GM23338 (cell line): ENCODE measurements around the gene HACD2. TPM values are rescaled to one million over a fixed set of nuclear protein-coding genes. Genes with fewer than 3 reads are reported as not detected.

Source experiments
- ATAC-seq: fragments of 200-7000 bp; cut with Tn5 transposase; 3 replicates; pipeline ENCODE4 v1.9.1; 2020
- DNase-seq: peaks from one replicate; pipeline ENCODE4 v3.0.0-alpha.2; 2015; ENCODE audit warnings: low spot score
- H2AFZ ChIP-seq: fragments of 200-600 bp; sonication (generic); 2 replicates; pipeline ENCODE4 v1.8.0; 2016; ENCODE audit warnings: antibody characterized with exemption, mild to moderate bottlenecking, moderate library complexity
- H3F3A ChIP-seq: fragments of 200-600 bp; sonication (generic); replicated peaks from 2 replicates; pipeline ENCODE4 v1.8.0; 2017; ENCODE audit warnings: antibody characterized with exemption, mixed run types, low read depth
- H3K27ac ChIP-seq: fragments of 200-600 bp; sonication (generic); 2 replicates; pipeline ENCODE4 v1.6.1; 2016; ENCODE audit warnings: low read depth
- H3K27me3 ChIP-seq: fragments of 200-600 bp; sonication (generic); 2 replicates; pipeline ENCODE4 v1.8.0; 2016; ENCODE audit warnings: mild to moderate bottlenecking, mixed run types, moderate library complexity; ENCODE audit not compliant: insufficient read depth
- H3K36me3 ChIP-seq: fragments of 200-600 bp; sonication (generic); 2 replicates; pipeline ENCODE4 v1.8.0; 2016; ENCODE audit warnings: mild to moderate bottlenecking; ENCODE audit not compliant: insufficient read depth
- H3K4me1 ChIP-seq: fragments of 200-600 bp; sonication (generic); 2 replicates; pipeline ENCODE4 v1.8.0; 2016; ENCODE audit warnings: mild to moderate bottlenecking, moderate library complexity; ENCODE audit not compliant: insufficient read depth
- H3K4me2 ChIP-seq: fragments of 200-600 bp; sonication (generic); 2 replicates; pipeline ENCODE4 v1.7.1; 2017; ENCODE audit warnings: mixed run types
- H3K4me3 ChIP-seq: fragments of 200-600 bp; sonication (generic); 2 replicates; pipeline ENCODE4 v1.6.1; 2016; ENCODE audit warnings: mixed run types
- H3K79me2 ChIP-seq: fragments of 200-600 bp; sonication (generic); replicated peaks from 2 replicates; pipeline ENCODE4 v1.8.0; 2017; ENCODE audit warnings: mild to moderate bottlenecking; ENCODE audit not compliant: insufficient read depth
- H3K9me2 ChIP-seq: fragments of 200-600 bp; sonication (generic); 2 replicates; pipeline ENCODE4 v1.8.0; 2017; ENCODE audit not compliant: insufficient read depth
- H4K20me1 ChIP-seq: fragments of 200-600 bp; sonication (generic); replicated peaks from 2 replicates; pipeline ENCODE4 v1.8.0; 2017; ENCODE audit warnings: mild to moderate bottlenecking; ENCODE audit not compliant: insufficient read depth
- H3K27ac Mint-ChIP-seq: 2 replicates; pipeline ENCODE4 v1.8.0; 2020; ENCODE audit warnings: inconsistent platforms, mild to moderate bottlenecking, moderate library complexity, mixed read lengths
- H3K27me3 Mint-ChIP-seq: 3 replicates; pipeline ENCODE4 v1.8.0; 2022; ENCODE audit warnings: low read depth, mild to moderate bottlenecking, moderate library complexity, mixed read lengths, inconsistent platforms; ENCODE audit not compliant: insufficient read depth, poor library complexity
- H3K36me3 Mint-ChIP-seq: 3 replicates; pipeline ENCODE4 v1.8.0; 2021; ENCODE audit warnings: low read depth, mild to moderate bottlenecking, inconsistent platforms, moderate library complexity, mixed read lengths
- H3K4me1 Mint-ChIP-seq: 3 replicates; pipeline ENCODE4 v1.8.0; 2020; ENCODE audit warnings: mild to moderate bottlenecking, inconsistent platforms, mixed read lengths
- H3K4me3 Mint-ChIP-seq: 3 replicates; pipeline ENCODE4 v1.8.0; 2021; ENCODE audit warnings: moderate library complexity, mild to moderate bottlenecking, inconsistent platforms, mixed read lengths
- H3K9me3 Mint-ChIP-seq: 3 replicates; pipeline ENCODE4 v1.8.0; 2020; ENCODE audit warnings: moderate library complexity, mild to moderate bottlenecking, inconsistent platforms, mixed read lengths
- CREB1 ChIP-seq: fragments of 250-450 bp; sonication (Bioruptor Pico); IDR thresholded peaks from 2 replicates; pipeline ENCODE4 v1.5.0; 2020; ENCODE audit warnings: low read depth, mild to moderate bottlenecking, moderate library complexity
- ETS1 ChIP-seq: IDR thresholded peaks from 2 replicates; pipeline ENCODE4 v1.6.1; 2016; ENCODE audit warnings: antibody characterized with exemption
- EZH2 ChIP-seq: fragments of 200-600 bp; sonication (generic); IDR thresholded peaks from one replicate; pipeline ENCODE4 v1.8.0; 2017; ENCODE audit warnings: antibody characterized with exemption, mild to moderate bottlenecking, low read depth; ENCODE audit not compliant: unreplicated experiment
- EZH2phosphoT487 ChIP-seq: fragments of 200-600 bp; sonication (generic); IDR thresholded peaks from one replicate; pipeline ENCODE4 v1.8.1; 2018; ENCODE audit warnings: antibody characterized with exemption; ENCODE audit not compliant: unreplicated experiment
- JUNB ChIP-seq: IDR thresholded peaks from one replicate; pipeline ENCODE4 v1.6.1; 2016; ENCODE audit warnings: antibody characterized with exemption; ENCODE audit not compliant: unreplicated experiment
- NANOG ChIP-seq: IDR thresholded peaks from 2 replicates; pipeline ENCODE4 v1.6.1; 2016; ENCODE audit warnings: antibody characterized with exemption, borderline replicate concordance
- REST ChIP-seq: IDR thresholded peaks from one replicate; pipeline ENCODE4 v1.6.1; 2018; ENCODE audit warnings: antibody characterized with exemption; ENCODE audit not compliant: unreplicated experiment
- STAT1 ChIP-seq: IDR thresholded peaks from one replicate; pipeline ENCODE4 v1.6.1; 2016; ENCODE audit warnings: antibody characterized with exemption; ENCODE audit not compliant: unreplicated experiment
- ZNF331 ChIP-seq: fragments of 250-450 bp; sonication (Bioruptor Pico); IDR thresholded peaks from 2 replicates; pipeline ENCODE4 v1.5.0; 2020; ENCODE audit warnings: low read depth, mild to moderate bottlenecking, moderate library complexity
- polyA plus RNA-seq: library from polyadenylated mRNA; unstranded; fragments of >200 nt; fragmentation: Nextera tagmentation; extraction: Ambion mirVana; gene quantifications from 2 replicates; pipeline ENCODE4 v1.2.1, GENCODE V29; 2016
- total RNA-seq: library from RNA; depleted of rRNA; stranded (reverse); fragments of >200 nt; shearing (Covaris generic); gene quantifications from 2 replicates; pipeline ENCODE4 v1.2.3, GENCODE V29; 2014

The HACD2 gene
- total and polyA plus RNA-seq, 2 experiments from 2014 or later: 13.4 to 31.5 TPM

GRCh38 chr3:123521179-123521969, 63.5 kb downstream of the HACD2 start:
- Mint-ChIP-seq H3K36me3 (no peaks in the 10 kb centered on the region), H3K9me3 (no peaks in the 10 kb centered on the region), H3K4me1 (no peaks in the 10 kb centered on the region), H3K27me3 (no peaks in the 10 kb centered on the region), H3K4me3 (no peak overlapping the region), H3K27ac (no peak overlapping the region)
- no peak overlapping the region for H3K27ac ChIP-seq
- peaks cover 5% of the 10 kb centered on the region; the same call in 1 of the 2 replicates for H4K20me1 ChIP-seq
- TF ChIP-seq JUNB: no peak
- TF ChIP-seq STAT1: no peak
- no peak for TF ChIP-seq NANOG
- no peak for TF ChIP-seq REST
- no peak for TF ChIP-seq CREB1 (CRISPR knock-in tag)
- no peak for TF ChIP-seq EZH2
- no peak for TF ChIP-seq ZNF331 (CRISPR knock-in tag)
- no peaks in the 10 kb centered on the region for H3K4me1 ChIP-seq
- no peaks in the 10 kb centered on the region for H3K79me2 ChIP-seq
- DNase-seq (no peak), ATAC-seq (no peak)
- no peak overlapping the region for H3K4me3 ChIP-seq
- no peaks in the 10 kb centered on the region for H3F3A ChIP-seq
- H2AFZ ChIP-seq: no peak overlapping the region
- H3K36me3 ChIP-seq: no peaks in the 10 kb centered on the region
- H3K9me2 ChIP-seq: no peaks in the 10 kb centered on the region
- H3K27me3 ChIP-seq: no peaks in the 10 kb centered on the region
- no peak overlapping the region for H3K4me2 ChIP-seq

- Histone ChIP-seq H4K20me1 (peaks cover 5% of the 10 kb centered on the region; the same call in 1 of the 2 replicates), H3K4me3 (no peak overlapping the region), H3F3A (no peaks in the 10 kb centered on the region), H3K36me3 (no peaks in the 10 kb centered on the region), H3K4me2 (no peak overlapping the region), H3K79me2 (no peaks in the 10 kb centered on the region), H2AFZ (no peak overlapping the region), H3K27ac (no peak overlapping the region), H3K4me1 (no peaks in the 10 kb centered on the region), H3K9me2 (no peaks in the 10 kb centered on the region), H3K27me3 (no peaks in the 10 kb centered on the region)
- DNase-seq: no peak
- Mint-ChIP-seq H3K27ac (no peak overlapping the region), H3K27me3 (no peaks in the 10 kb centered on the region), H3K4me3 (no peak overlapping the region), H3K4me1 (no peaks in the 10 kb centered on the region), H3K36me3 (no peaks in the 10 kb centered on the region), H3K9me3 (no peaks in the 10 kb centered on the region)
- ATAC-seq: no peak
- TF ChIP-seq NANOG (no peak), REST (no peak), EZH2phosphoT487 (no peak), EZH2 (no peak), ETS1 (no peak), STAT1 (no peak)
Measured at GRCh38 chr3:123520656-123521055, 64.2 kb downstream of the HACD2 start.
